CD1c-positive myeloid dendritic cell (primary cell): ENCODE results near the gene ARFGEF3.
"Not testable (repeated sequence)": the region's sequence is repeated elsewhere in the genome, so short reads cannot be mapped to it uniquely, and the experiment has no call there.

Experiments used
- DNase-seq: peaks from one replicate; pipeline ENCODE4 v3.0.0-alpha.2; 2016; ENCODE audit errors: extremely low spot score

Gene ARFGEF3

GRCh38 chr6:138161338-138162110 is at the start of gene ARFGEF3:
Gene ARFGEF3, plus strand, starts transcription at chr6:138161939. Its CDS starts 148 bp downstream, at chr6:138162087.
- peak; percentile 75 for DNase-seq

- no peak for DNase-seq
Observed at GRCh38 chr6:138113588-138114210, 48.0 kb upstream of the ARFGEF3 start.

DNA sequence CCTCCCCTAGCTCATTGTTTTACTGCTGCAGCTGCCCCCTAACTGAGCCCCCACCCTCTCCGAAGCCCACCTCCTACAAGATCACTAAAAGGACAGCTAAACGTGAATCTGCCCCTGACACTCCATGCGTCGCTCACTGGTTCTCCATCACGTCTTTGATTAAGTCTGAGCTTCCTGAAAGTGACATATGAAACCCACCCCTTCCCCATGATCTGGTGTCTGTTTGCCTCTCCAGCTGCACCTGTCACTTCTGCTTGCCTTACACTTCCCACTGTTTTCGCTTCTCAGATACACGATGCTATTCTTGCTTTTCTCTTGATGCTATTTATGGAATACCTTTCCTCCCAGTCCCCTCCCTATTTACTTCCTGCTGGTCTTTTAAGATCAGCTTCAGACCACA is 46.5 kb upstream of the ARFGEF3 start:
- DNase-seq: no peak

GRCh38 chr6:138115877-138116660 is 45.7 kb upstream of the ARFGEF3 start:
- peak; percentile 77 for DNase-seq

- DNase-seq: no peak
Observed at GRCh38 chr6:138116661-138116999, 45.1 kb upstream of the ARFGEF3 start.

- DNase-seq: no peak
Observed at GRCh38 chr6:138117376-138117914, 44.3 kb upstream of the ARFGEF3 start.

- not testable (repeated sequence) for DNase-seq
Observed at GRCh38 chr6:138119229-138119628, 42.5 kb upstream of the ARFGEF3 start.

DNA sequence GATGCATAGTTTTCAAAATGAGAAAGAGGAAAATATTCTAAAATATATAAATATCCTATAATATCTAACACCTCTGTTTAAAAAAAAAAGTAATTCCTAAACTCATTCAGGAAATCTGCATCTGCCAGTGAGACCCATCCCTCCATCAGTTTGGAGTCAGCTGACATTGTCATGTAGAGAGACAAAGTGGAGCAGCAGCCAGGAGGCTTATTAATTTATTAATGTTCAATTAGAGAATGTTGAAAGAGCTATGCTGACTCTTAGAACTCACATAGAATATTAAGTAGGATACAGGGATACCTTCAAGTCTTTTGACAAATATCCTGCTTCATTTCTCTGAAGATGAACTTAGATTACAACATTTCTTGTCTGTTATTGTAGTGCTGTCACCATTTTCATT is 41.8 kb upstream of the ARFGEF3 start:
- DNase-seq: no peak

DNA sequence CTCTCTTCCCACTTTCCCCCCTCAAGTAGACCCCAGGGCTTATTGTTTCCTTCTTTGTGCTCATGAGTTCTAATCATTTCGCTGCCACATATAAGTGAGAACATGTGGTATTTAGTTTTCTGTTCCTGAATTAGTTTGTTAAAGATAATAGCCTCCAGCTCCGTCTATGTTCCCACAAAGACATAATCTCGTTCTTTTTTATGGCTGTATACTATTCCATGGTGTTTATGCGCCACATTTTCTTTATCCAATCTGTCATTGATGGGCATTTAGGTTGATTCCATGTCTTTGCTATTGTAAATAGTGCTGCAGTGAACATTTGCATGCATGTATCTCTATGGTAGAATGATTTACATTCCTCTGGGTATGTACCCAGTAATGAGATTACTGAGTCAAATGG is 37.6 kb upstream of the ARFGEF3 start:
- DNase-seq: no peak

- DNase-seq: no peak
Observed at GRCh38 chr6:138128096-138128495, 33.6 kb upstream of the ARFGEF3 start.

DNA sequence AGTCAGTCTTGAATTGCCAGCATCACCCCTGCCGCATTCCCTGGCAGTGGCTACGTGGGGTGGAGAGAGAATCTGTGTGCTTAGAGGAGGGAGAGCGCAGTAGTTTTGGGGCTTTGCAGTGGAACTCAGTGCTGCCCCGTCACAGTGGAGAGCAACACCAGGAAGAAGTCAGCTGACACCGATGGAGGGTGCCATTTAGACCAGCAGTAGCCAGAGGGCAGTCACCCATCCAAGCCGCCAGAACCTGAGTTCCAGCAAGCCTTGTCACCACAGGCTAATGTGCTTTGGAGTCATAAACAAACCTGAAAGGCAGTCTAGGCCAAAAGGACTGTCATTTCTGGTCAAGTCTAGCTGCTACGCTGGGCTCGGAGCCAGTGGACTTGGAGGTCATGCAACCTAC is 32.5 kb upstream of the ARFGEF3 start:
- DNase-seq: no peak

DNA sequence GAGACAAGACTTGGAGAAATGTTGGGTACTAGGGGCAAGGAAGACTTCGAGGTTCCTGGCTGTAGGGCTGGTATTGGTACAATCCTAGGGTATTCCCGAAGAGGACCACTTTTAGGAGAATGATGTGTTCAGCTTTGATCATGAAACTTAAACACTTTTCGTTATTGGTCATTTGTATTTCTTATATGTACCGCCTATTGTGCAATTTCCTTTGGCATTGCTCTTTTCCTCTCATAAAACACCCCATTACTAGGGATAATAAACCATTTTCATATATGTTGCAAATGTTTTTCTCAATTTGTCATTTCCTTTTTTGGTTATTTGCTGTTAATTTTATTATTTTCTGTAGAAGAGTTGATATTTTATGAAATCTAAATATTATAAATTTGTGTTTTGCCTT is 18.9 kb upstream of the ARFGEF3 start:
- no peak for DNase-seq

GRCh38 chr6:138145402-138145801 is 16.3 kb upstream of the ARFGEF3 start:
- no peak for DNase-seq

- DNase-seq: no peak
Observed at GRCh38 chr6:138146544-138146943, 15.2 kb upstream of the ARFGEF3 start.

- DNase-seq: no peak
Observed at GRCh38 chr6:138155443-138155842, 6.3 kb upstream of the ARFGEF3 start.

DNA sequence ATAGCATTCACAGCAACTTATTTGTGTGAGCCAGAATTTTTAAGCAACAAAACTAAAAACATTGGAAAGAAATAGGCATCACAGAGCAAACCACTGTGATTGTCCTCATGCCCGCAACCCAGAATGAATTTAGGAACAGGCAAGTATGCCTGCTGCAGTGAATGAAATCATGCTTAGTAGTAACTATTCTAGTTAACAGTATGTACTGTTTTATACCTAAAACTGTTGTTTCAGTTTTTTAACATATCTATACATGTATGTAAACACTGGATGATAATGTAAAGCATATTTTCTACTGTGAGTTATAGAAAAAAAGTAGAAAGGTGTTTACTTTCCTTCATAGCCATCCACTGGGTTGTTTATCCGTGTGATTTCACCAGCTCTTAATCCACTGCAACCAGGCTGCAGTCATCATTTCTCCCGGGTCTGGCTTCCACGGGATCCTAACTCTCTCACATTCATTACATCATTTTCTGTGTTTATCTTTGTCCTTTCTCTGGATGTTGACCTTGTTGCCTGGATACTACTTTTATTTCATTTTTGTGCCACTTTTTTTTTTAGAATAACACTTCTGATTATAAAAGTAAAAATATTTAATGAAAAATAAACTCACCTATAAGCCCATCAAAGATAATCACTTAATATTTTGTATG is 3.6 kb upstream of the ARFGEF3 start:
- DNase-seq: no peak

DNA sequence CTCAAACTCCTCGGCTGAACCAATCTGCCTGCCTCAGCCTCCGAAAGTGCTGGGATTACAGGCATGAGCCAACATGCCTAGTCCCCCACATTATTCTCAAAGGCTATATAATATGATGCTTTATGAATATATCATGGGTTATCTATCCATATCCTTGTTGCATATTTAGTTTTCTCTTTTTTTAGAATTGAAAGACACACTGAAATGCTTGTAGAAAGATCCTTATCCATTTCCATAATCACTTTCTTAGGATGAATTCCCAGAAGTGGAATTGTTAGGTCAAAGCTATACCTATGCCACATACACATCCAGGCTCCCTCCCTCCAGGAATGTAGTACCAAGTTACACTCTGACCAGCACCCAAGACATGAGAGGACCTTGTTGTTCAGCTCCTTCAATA is 2.5 kb upstream of the ARFGEF3 start:
- no peak for DNase-seq

DNA sequence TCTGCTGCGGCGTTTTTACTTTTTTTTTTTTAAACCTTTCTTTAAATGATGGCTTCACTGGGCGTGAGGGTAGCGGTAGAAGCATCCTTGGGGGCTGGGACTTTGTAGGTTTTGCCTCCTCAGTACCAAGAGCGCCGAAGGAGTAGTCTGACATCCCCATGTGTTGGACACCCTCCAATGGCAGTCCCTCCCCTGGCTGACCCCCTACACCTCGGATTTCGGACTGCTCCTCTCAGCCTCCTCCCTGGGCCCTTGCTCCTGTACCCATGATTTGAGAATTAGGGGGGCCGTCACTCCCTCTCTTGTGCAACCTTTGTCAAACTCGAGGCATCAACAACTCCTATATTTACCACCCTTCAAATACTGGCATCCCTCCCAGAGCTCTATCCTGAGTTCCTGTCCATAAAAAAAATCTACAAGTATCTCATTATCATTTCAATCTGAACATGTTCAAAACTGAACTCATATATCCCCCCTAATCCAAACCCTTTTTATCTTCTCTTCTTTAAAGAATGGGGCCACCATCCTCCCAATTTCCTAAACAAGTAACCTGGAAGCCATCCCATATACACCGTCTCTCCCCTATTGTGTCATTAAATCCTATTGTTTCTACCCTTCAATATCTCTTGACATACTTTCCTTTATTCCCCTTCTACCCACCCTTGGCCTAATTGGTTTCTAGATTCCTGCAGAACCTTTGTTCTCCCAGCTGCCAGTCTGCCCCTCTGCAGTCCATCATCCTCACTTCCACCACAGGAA is 1.2 kb upstream of the ARFGEF3 start:
- DNase-seq: no peak

GRCh38 chr6:138161088-138161337 is 726 bp upstream of the ARFGEF3 start:
- peak; percentile 11 for DNase-seq

GRCh38 chr6:138162111-138162954 is 594 bp downstream of the ARFGEF3 start:
- DNase-seq: peak; percentile 53
